ENCODE data around the gene ZNF778. TPM values are rescaled to one million over a fixed set of nuclear protein-coding genes. Genes with fewer than 3 reads are reported as not detected.
"Not testable (repeated sequence)": the region's sequence is repeated elsewhere in the genome, so short reads cannot be mapped to it uniquely, and the experiment has no call there.

Gene ZNF778
- polyA plus RNA-seq, 1 of the 3 experiments (the other 2 are of a cell fraction) = 10.8 TPM

GRCh38 chr16:89266521-89267134, 49.1 kb downstream of the ZNF778 start:
- Histone ChIP-seq H3K9ac (no peak overlapping the region), H3K36me3 (replicated peaks in 1 of 2; ENCODE audit: control insufficient read depth in 1 of 2, insufficient read depth in 2 of 2, low read length in 1 of 2) (peaks cover 19 to 40% of the 10 kb centered on the region in 2 experiments)
- POLR2A ChIA-PET = no interaction called here

GRCh38 chr16:89267746-89268145, 50.2 kb downstream of the ZNF778 start:
- WGBS (ENCODE audit: low lambda C conversion rate) = 95% methylated on average over 11 of the region's 15 CpGs
- H3K9me3 ChIP-seq; H3K4me1 ChIP-seq (ENCODE audit: control insufficient read depth in 1 of 2, insufficient read depth in 2 of 2, low read depth in 1 of 2, low read length in 1 of 2); H3K27me3 ChIP-seq (ENCODE audit: insufficient read depth); H3F3A ChIP-seq (replicated peaks; ENCODE audit: insufficient read depth); H3K4me2 ChIP-seq; DNase-seq; H2AFZ ChIP-seq (ENCODE audit: low read depth); H3K9ac ChIP-seq; POLR2A ChIA-PET; CTCF ChIA-PET; H3K27ac ChIP-seq (ENCODE audit: low read depth in 2 of 2, low read length in 1 of 2); H3K4me3 ChIP-seq (ENCODE audit: low read depth in 2 of 2, low read length in 1 of 2); H3K9me2 ChIP-seq: not testable (repeated sequence)
- Histone ChIP-seq H4K20me1 (ENCODE audit: insufficient read depth) (peaks cover 20% of the 10 kb centered on the region), H3K79me2 (ENCODE audit: insufficient read depth) (peaks cover 14% of the 10 kb centered on the region; the same call in 1 of the 2 replicates), H3K36me3 (replicated peaks in 1 of 2; ENCODE audit: control insufficient read depth in 1 of 2, insufficient read depth in 2 of 2, low read length in 1 of 2) (peaks cover 29 to 45% of the 10 kb centered on the region in 2 experiments)

More at GRCh38 chr16:89266521-89267134, 49.1 kb downstream of the ZNF778 start:
- no peaks in the 10 kb centered on the region for H3K9me2 ChIP-seq
- H3K4me1 ChIP-seq (ENCODE audit: control insufficient read depth in 1 of 2, insufficient read depth in 2 of 2, low read depth in 1 of 2, low read length in 1 of 2) = no peaks in the 10 kb centered on the region
- no peak for TF ChIP-seq JUND (IDR thresholded peaks at IDR 0.05)
- TF ChIP-seq IRF3 (IDR thresholded peaks at IDR 0.05; ENCODE audit: low read depth, low read length) = no peak
- TF ChIP-seq RXRA (IDR thresholded peaks at IDR 0.05; ENCODE audit: borderline replicate concordance, low read depth) = no peak
- TF ChIP-seq YY1 (IDR thresholded peaks at IDR 0.05; ENCODE audit: low read depth) = no peak
- TF ChIP-seq, protein P1, sequence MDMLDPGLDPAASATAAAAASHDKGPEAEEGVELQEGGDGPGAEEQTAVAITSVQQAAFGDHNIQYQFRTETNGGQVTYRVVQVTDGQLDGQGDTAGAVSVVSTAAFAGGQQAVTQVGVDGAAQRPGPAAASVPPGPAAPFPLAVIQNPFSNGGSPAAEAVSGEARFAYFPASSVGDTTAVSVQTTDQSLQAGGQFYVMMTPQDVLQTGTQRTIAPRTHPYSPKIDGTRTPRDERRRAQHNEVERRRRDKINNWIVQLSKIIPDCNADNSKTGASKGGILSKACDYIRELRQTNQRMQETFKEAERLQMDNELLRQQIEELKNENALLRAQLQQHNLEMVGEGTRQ (IDR thresholded peaks at IDR 0.05; ENCODE audit: borderline replicate concordance, low read depth, low read length) = no peak
- no peak for TF ChIP-seq NRF1 (IDR thresholded peaks at IDR 0.05; ENCODE audit: low read depth, low read length)
- no peak for TF ChIP-seq RCOR1 (IDR thresholded peaks at IDR 0.05; ENCODE audit: low read length)
- no peak for TF ChIP-seq MXI1 (IDR thresholded peaks at IDR 0.05; ENCODE audit: low read depth, low read length)
- TF ChIP-seq RFX5 (IDR thresholded peaks at IDR 0.05; ENCODE audit: low read length) = no peak
- 93% methylated on average over 3 of the region's 17 CpGs for WGBS (ENCODE audit: low lambda C conversion rate)
- peaks cover 12% of the 10 kb centered on the region; the same call in 1 of the 2 replicates for H4K20me1 ChIP-seq (ENCODE audit: insufficient read depth)
- DNase-seq = no peak
- no peak overlapping the region for H3K27ac ChIP-seq (ENCODE audit: low read depth in 2 of 2, low read length in 1 of 2)
- no peaks in the 10 kb centered on the region for H3K9me3 ChIP-seq
- peaks cover 2% of the 10 kb centered on the region; the same call in 1 of the 2 replicates for H3K79me2 ChIP-seq (ENCODE audit: insufficient read depth)
- H3F3A ChIP-seq (replicated peaks; ENCODE audit: insufficient read depth) = no peaks in the 10 kb centered on the region
- no peaks in the 10 kb centered on the region for H3K27me3 ChIP-seq (ENCODE audit: insufficient read depth)
- H3K4me3 ChIP-seq (ENCODE audit: low read depth in 2 of 2, low read length in 1 of 2) = no peak overlapping the region
- CTCF ChIA-PET = interaction anchor here (3.2 kb wide), 1 partner anchor 22 kb away, joined by 9 read pairs; no protein-coding TSS in a partner anchor
- H3K4me2 ChIP-seq = no peak overlapping the region
- no peak overlapping the region for H2AFZ ChIP-seq (ENCODE audit: low read depth)

GRCh38 chr16:89268585-89268984, 51.1 kb downstream of the ZNF778 start:
- Histone ChIP-seq H3K27me3 (ENCODE audit: insufficient read depth) (no peaks in the 10 kb centered on the region), H3K4me2 (no peak overlapping the region), H4K20me1 (ENCODE audit: insufficient read depth) (peaks cover 23% of the 10 kb centered on the region), H3K27ac (ENCODE audit: low read depth in 2 of 2, low read length in 1 of 2) (no peak overlapping the region), H3F3A (replicated peaks; ENCODE audit: insufficient read depth) (no peaks in the 10 kb centered on the region), H3K9ac (no peak overlapping the region), H3K4me3 (ENCODE audit: low read depth in 2 of 2, low read length in 1 of 2) (no peak overlapping the region), H3K4me1 (ENCODE audit: control insufficient read depth in 1 of 2, insufficient read depth in 2 of 2, low read depth in 1 of 2, low read length in 1 of 2) (no peaks in the 10 kb centered on the region), H3K79me2 (ENCODE audit: insufficient read depth) (peaks cover 18% of the 10 kb centered on the region; the same call in 1 of the 2 replicates), H2AFZ (ENCODE audit: low read depth) (no peak overlapping the region), H3K9me2 (no peaks in the 10 kb centered on the region), H3K36me3 (replicated peaks in 1 of 2; ENCODE audit: control insufficient read depth in 1 of 2, insufficient read depth in 2 of 2, low read length in 1 of 2) (peaks cover 37 to 50% of the 10 kb centered on the region in 2 experiments), H3K9me3 (no peaks in the 10 kb centered on the region)
- CTCF ChIA-PET = no interaction called here
- no peak for DNase-seq
- WGBS (ENCODE audit: low lambda C conversion rate) = 91% methylated on average over 14 of the region's 19 CpGs
- POLR2A ChIA-PET = no interaction called here
- TF ChIP-seq ZBTB33 (IDR thresholded peaks at IDR 0.05; ENCODE audit: borderline replicate concordance, low read depth) (no peak), CHD2 (IDR thresholded peaks at IDR 0.05; ENCODE audit: low read length, partially characterized antibody) (no peak), IRF3 (IDR thresholded peaks at IDR 0.05; ENCODE audit: low read depth, low read length) (no peak), RXRA (IDR thresholded peaks at IDR 0.05; ENCODE audit: borderline replicate concordance, low read depth) (no peak), SIN3A (IDR thresholded peaks at IDR 0.05; ENCODE audit: borderline replicate concordance, low read depth, low read length) (no peak), GATA2 (CRISPR knock-in tag; IDR thresholded peaks at IDR 0.05) (no peak), EP300 (IDR thresholded peaks at IDR 0.05; ENCODE audit: borderline replicate concordance in 1 of 2, low read depth in 1 of 2, low read length in 1 of 2) (no peak)
- TF ChIP-seq, protein P1 (IDR thresholded peaks at IDR 0.05; ENCODE audit: borderline replicate concordance, low read depth, low read length) = no peak
